Measurements from ENCODE around the gene SYT2.
"Not testable (repeated sequence)": the region's sequence is repeated elsewhere in the genome, so short reads cannot be mapped to it uniquely, and the experiment has no call there.

Gene SYT2

DNA sequence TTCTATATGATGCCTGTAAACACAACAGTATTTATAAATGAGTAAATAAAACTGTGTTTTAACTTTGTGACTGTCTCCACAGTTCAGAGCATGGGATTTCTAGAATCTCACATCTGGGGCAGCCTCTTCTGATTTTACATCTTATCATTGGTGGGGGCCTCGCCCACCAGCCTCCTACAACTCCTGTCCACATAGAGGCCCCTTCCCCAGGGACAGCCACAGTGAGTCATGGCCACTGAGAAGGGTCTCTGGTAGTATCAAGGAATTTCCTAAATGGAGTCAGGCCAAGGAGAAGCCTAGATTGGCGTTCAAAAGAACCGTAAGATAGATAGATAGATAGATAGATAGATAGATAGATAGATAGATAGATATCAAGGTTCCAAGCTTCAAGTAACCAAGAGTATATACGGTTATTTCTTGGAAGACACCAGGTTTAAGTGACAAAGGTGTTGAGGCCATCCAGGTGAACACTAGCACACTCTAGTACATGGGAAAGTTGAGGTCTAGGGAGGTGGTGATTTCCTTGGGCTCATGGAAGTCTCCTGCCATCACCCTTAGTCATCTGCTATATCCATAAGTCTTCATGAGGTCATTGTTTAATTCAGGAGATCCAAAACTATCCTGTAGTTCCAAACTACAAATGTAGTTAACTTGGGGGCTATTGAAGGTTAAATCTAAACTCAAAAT, 121.6 kb downstream of the SYT2 start:
- no peak for DNase-seq

DNA sequence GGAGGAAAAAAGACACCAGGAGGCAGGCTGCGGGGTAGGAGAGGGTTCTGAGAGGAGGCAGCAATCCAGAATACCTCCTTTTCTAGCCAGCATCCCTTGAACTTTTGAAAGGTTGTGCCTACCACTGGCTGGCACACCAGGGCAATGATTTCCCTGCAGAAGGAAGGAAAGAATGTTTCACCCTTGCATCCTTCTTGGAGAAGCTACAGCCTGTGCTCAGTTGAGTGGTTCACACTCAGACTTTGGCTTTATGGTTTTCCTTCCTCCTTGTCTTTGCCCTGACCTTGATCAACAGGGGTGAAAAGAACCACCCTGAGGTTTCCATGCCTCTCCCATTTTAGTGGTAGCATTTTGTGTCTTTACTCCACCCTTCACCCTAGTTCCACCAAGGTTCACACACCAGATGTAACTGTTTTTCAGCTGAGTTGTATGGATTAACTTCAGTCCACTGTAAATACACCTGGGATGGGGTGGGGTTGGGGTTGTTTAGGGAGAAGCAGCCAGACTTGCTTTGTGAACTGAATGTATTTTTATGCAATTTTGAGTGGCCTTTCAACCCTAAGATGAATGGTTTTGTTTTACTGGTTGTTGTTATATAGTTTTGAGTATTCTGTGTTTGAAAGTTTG, 122.3 kb downstream of the SYT2 start:
- DNase-seq: no peak

DNA sequence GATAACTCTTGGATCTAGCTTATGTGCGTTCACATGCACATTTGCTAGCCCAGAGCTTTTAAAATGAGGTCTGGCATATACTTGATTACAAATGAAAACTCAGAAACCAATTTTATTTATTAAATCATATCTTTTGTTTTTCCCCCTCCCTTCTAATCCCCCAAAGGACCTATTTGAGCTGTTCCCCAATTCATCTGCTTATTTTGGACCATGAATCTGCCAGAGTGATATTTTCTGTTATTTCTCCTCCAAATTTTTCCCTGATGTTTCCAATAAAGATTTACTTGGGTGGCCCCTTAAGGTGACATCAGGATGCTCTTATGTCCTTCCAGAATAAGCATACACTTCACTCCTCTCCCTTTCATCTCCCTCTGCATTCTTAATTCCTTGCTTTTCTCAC, 123.4 kb downstream of the SYT2 start:
- DNase-seq: no peak

DNA sequence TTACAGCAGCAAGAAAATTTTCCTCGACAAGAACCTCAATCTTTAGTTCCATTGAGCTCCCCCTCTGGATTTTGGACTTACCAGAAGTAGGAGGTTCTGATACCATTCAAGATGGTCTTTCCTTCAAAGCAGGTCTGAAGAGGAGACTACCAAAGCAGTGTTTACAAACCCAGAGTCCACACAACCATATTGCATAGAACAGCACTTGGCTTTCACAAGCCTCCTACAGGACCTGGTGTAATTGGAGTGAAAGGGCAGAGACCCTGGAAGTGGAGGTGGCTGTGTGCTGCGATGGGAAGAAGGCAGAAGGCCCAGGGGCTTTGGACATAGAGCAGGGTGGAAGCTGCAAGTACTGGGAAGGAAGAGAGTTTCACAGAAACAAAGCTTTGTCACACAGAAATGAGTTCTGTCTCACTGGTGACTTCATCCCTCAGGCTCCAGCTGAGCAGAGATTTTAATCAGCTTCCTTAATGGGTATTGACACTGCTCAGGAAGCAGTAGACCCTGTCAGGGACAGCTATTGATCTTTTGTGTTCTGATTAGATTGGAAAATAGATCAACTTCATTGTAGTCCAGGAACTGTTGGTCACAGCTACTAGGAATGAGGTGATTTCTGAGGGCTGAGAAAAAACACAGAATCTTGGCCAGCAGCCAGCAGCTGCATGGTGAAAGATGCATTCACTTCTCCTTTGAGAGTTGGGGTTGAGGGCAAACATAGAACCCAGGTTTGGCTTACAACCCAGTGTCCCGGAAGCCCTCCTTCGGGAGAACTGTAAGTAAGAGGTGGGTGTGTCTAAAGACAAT, 124.0 kb downstream of the SYT2 start:
- DNase-seq: no peak

DNA sequence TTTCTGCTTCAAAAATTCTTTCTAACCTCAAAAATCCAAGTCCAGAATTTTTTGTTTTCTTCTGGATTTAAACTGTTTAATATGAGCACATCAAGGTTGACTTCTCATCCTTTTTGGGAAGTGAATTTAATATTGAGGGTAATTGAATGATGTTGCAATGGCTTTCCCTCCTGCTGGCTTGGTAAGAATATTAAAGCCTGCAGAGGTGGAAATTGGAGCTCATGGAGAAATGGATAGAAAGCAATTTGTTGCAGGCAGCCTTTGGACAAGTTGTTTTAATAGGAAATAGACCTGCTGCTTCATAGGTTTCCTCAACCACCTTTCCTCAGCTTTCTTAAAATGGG, 124.7 kb downstream of the SYT2 start:
- no peak for DNase-seq

DNA sequence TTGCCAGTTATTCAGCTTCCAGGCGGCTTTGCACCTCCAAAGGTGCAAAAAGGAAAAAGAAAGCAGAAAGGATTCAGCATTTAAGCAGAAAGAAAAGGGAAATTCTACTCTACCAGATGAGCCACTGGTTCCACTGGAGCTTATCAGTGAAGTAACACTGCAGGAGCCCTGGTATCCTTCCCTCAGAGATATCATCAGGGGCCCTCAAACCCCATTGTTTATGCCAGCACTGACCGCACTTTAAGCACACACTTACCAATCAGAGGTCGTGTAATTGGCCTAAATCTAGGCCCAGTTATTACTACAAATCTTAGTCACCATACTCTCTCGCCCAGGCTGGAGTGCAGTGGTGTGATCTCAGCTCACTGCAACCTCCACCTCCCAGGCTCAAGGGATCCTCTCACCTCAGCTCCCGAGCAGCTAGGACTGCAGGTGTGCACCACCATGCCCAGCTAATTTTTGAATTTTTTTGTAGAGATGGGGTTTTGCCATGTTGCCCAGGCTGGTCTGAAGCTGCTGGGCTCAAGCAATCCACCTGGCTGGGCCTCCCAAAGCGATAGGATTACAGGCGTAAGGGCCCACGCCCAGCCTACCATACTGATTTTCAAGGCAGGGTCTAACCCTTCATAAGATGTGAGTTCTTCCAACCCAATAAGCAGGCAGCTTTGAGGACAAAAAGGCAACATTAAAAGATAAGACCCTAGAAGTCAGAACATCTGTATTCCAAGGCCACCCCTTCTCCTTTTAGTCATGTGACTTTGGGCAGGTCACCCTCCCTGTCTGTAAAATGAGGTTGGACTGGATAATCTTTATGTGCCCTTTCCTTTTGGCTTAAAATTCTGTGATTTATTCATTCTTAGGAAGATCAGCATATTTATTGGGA, 125.3 kb downstream of the SYT2 start:
- no peak for DNase-seq

DNA sequence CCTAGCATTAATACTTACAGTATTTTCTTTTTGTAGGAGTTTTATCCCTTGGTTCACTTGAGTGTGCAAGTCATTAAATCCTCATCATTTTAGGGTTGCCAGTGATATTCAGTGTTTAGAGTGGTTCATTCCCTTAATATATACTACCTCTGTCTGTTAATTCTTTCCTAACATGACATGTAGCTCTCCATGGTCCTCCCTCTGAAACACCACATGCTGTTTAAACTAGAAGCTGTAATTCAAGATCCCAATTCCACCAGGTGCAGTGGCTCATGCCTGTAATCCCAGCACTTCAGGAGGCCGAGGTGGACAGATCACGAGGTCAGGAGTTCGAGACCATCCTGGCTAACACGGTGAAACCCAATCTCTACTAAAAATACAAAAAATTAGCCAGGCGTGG, 127.9 kb downstream of the SYT2 start:
- not testable (repeated sequence) for DNase-seq

DNA sequence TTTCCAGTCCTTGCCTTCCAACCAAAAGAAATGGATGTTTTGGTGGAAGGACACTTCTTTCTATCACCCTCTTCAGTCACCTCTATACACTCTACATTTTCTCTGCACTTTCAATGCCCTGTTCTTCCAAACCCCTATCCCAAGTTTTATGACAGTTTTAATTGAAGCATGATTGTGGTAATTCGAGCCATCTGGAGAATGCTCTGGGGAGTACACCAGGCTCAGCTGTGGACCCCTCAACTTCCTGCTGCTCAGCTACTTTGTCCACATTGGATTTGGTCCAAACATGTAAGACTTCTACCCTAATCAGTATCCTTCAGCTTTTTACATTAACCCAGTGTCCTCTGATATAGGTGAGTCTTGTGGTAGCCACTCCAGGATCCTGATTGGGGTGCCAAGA, 129.6 kb downstream of the SYT2 start:
- DNase-seq: no peak

DNA sequence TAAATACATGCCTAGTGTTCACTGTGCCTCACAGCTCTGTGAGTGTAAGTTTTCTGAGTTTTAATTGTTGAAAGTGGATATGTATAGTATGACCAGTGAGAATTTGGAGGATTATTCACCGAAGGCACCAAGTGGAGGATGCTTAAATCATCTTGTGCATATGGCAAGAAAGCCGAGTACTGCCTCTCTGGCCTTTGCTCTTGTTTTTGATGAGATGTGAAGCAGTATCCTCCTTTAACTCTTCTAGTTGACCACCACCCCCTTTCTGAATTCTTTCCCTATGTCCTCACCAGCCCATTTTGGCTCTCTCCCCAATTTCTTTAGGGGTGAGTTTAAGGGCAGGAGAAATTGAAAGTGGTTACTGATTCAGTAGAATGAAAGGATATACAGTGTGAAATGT, 130.4 kb downstream of the SYT2 start:
- DNase-seq: no peak

DNA sequence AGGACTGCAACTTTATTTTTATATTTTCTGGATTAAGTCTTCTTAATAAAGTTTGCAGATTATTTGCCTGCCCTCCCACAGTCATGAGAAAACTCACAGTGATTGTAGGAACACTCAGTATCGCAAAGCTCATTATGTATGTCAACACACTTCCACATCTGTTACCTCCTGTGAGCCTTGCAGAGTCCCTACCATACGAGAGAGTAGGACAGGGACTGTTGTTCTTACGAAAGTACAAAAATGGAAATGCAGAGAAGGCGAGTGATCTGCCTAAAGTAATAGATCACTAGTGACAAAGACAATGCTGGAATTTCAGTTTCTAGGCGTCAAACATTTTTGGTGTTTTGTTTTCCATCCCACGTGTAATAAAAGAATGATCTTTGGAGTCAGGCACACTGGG, 131.7 kb downstream of the SYT2 start:
- DNase-seq: no peak

DNA sequence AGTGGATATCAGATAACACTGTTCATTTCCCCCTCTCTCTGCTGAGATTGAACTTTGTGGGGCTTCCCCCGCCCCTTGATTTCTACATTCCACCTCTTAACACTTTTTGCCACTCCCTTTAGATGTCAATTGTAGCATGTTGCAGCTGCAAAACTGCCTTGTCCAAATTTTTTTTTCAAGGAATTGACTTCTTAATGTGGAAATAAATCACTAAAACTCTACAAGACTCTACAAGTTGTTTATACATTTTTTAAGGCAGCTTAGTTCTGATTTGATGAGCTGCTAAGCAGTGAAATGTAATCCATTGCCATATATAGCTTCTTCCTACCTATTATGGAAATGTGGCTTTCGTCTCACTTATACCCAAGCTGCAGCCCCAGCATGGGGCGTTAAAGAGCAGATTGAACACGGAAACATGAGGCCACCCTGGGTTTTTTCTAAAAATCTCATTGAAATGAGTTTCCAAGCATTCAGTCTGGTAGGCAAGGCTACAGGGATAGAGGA, 132.2 kb downstream of the SYT2 start:
- no peak for DNase-seq

DNA sequence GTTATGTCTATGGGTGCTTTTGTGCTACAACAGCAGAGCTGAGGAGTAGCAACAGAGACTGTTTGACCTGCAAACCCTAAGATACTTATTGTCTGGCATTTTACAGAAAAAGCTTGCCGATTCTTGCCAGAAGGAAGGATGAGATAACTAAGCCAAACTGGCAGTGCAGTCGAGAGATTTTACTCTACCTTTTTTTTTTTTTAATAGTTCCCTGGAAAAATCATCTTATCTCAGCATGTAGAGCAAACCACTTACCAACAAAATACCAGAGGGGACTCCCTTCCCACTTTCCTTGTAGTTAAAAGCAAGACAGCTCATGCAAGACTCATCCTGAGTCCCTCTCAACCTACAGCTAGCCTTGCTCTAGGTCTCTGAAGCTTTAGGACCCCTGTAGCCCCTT, 132.9 kb downstream of the SYT2 start:
- no peak for DNase-seq

DNA sequence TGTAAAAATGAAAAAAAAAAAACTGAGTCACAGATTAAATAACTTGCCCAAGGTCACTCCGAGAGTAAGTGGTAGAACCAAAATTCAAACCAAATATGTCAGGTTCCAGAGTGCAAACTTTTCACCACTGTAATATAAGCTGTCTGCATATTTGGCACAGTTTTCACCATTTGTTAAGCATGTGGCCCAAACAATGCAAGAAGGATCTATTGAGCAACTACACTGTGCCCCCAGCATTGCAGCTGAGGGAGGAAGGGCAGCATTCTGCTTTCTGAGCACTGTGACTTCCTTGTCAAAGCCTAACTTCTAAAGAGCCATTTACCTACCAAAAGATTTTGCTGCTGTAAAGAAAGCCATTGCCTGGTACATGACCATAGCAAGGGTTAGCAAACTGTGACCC, 133.4 kb downstream of the SYT2 start:
- DNase-seq: no peak

DNA sequence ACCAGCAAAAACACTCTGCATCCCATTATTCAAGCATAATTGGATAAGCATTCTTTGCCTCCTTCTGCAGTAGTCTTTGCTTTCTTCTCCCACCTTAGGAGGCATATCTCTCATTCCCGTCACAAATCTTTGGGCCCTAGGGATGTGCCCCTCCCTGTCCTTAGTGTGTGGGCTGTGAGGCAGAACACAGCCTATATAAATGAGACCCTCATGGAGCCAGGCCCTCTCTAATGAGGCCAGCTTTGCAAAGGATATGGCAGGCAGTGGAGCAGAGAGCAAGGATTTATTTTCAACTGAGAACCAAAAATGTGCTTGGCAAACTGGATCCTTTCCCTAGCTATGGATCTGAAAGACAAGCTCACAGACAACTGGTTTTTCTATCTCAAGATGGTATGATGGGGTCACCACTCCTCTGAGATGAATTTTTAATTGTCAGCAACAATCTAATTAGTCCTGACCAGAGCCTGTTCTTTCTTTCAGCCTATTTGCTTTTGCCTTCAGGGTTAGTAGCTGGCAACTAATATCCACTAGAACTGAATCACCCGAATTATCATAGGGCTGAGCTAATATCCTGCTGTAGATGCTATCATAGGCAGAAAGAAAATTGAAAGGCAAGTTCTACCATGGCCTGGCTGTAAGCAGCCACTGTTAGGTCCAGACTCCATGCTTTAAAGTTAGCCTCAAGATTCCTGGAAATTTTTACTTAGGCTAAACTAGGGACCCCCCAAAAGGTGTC, 134.2 kb downstream of the SYT2 start:
- DNase-seq: no peak

DNA sequence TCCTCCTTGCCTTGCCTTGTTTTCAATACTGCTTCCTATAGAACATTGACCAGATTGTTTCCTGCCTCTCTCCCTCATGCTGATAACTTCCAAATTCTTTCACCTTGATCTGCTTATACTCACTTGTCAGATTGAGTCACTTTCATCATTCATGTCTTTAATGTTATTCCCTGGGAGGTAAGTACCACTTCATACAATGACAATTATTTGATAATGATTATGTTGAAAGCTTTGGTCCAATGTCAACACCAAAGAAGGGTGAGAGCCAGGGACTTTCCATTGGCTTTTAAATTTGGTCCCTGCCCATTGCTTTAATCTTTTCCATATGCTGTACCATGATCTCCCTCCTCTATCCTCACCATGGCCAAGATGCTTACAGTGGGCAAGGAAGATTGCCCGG, 137.4 kb downstream of the SYT2 start:
- no peak for DNase-seq

DNA sequence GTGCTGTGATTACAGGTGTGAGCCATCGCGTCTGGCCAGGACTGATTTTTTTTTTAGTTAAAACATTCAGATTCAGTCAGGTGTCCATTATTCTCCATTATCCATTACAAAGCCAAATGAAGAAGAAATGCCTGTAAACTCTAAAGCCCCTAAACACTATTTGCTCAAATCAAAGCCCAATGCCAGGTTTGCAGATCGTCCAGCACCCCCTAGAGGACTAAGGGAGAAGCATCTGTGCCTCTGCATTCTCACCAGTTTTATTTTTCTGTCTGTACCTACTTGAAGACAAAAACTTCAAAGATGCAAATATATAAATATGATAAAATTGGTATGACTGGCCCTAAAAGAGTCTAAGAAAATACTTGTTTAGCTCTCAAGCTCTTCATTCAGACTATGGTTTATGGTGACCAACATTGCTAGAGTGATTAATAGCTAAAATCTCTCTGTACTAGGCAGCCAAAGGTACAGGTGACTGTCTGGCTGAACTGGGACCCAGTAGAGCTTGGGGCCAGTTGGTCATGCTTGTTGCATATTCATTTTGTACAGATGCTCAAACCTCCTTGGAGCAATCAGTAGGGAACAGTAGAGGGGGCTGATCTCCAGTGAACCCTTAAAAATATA, 138.4 kb downstream of the SYT2 start:
- no peak for DNase-seq

DNA sequence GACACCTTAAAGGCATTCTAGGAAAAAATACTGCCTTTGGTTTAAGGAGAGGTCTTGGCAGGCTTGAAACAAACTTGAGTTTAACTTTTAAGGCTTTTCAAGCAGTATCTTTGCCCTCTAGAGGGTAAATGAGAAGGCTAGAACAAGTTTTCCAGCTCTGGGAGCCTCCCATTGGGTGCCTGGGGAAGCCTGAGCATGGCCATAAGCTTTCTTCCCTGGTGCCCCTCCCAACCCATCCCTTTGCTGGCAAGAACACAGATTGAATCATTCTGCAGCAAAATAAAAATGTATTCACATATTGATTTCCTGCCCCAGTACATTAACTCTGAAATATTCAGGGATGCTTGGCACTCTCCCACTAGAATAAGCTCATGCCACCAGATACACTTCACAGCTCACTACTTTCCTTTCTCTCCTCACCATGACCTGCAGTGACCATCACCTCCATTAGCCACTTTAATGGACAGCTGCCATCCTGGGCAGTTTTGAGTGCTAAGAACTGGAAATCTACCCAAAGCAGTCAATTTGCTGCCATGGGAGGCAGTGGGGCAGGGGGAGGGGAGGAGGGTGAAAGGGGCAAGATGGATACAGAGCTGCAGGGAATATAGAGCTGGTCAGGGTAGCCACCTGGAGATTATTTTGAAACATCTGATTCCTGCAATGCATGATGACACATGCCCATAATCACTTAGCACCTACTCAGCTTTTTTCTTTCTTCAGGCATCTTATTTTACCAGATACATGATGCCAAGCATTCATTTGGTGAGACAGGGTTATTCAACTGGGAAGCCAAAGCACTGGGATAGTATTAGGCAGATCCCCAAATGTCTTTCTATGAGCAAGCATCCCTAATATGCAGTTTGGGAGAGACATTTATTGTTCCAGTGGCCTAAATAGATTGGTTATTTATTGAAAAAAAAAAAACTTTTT, 140.6 kb downstream of the SYT2 start:
- DNase-seq: no peak

DNA sequence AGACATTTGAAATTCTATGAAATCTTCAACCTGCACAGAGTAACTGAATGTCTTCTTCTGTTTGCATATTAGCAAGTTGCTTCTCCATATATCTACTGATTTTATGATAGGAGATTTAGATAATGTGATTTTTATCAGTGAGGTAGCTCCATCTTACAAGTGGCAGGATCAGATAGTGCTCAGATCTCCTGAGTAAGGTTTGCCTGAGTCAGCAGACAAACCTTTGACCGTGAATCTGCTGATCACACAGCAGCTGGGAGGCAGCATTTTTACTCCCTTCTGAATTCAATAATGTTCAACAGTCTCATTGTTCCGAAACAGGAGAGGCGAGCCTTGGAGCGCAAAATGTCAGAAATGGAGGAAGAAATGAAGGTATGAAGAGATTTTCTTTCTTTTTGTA, 141.4 kb downstream of the SYT2 start:
- no peak for DNase-seq

DNA sequence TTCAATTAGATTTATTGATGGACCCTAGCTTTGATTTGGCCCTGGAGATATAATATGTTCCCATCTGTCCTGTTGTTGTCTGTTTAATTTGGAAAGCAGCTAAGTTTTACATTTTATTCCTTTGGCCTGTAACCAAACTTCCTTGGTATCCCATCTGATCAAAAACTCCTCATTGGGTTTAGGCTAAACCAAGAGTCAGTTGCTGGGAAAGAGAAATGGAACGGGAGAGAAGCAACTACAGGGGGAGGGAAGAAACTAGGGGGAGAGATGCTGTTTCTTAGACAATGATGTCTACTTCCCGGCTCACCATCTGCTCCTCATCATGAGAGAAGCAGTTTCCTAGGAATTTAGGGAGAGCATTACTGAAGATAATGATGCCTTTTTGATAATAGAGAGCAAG, 141.8 kb downstream of the SYT2 start:
- DNase-seq: no peak

DNA sequence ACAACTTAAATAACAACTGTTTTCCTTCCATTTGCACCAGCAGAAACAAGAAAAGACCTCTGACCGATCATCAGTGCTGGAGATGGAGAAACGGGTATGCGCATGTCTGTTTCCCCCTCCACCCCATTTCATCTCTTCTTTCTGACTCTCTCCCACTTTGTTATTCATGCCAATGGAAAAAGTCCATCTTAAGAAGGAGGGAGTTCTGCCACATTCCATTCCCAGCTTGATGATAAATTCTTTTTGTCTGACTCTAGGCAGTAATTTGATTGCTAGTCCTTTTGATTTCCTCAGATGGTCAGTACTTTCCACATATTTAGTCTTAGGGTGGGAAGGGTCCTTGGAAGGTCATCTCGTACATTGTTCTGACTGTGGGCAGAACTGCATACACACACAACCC, 142.5 kb downstream of the SYT2 start:
- DNase-seq: no peak
